Loucy (cell line): ENCODE measurements around the gene PADI4.

Experiments used
- H2AFZ ChIP-seq: fragments of 200-600 bp; sonication (generic); 2 replicates; pipeline ENCODE4 v1.6.0; 2016; ENCODE audit warnings: antibody characterized with exemption, mild to moderate bottlenecking, low read length, moderate library complexity
- H3F3A ChIP-seq: fragments of 200-600 bp; 2 replicates; pipeline ENCODE4 v1.6.0; 2016; ENCODE audit warnings: antibody characterized with exemption, low read depth, mild to moderate bottlenecking
- H3K27me3 ChIP-seq: fragments of 200-600 bp; sonication (generic); 2 replicates; pipeline ENCODE4 v1.6.1; 2014; ENCODE audit warnings: low read length, mild to moderate bottlenecking; ENCODE audit not compliant: insufficient read depth, poor library complexity, severe bottlenecking
- H3K36me3 ChIP-seq: fragments of 200-600 bp; sonication (generic); 2 replicates; pipeline ENCODE4 v1.6.1; 2016; ENCODE audit warnings: low read length; ENCODE audit not compliant: insufficient read depth
- H3K4me1 ChIP-seq: fragments of 200-600 bp; sonication (generic); 2 replicates; pipeline ENCODE4 v1.5.1; 2014; ENCODE audit warnings: low read length, mild to moderate bottlenecking; ENCODE audit not compliant: insufficient read depth, poor library complexity, severe bottlenecking
- H3K4me2 ChIP-seq: fragments of 200-600 bp; sonication (generic); 2 replicates; pipeline ENCODE4 v1.6.0; 2014; ENCODE audit warnings: antibody characterized with exemption, low read length, low read depth, mild to moderate bottlenecking; ENCODE audit not compliant: poor library complexity, severe bottlenecking
- H3K4me3 ChIP-seq: fragments of 200-600 bp; sonication (generic); 2 replicates; pipeline ENCODE4 v1.5.1; 2014; ENCODE audit warnings: low read length, mild to moderate bottlenecking, mixed read lengths; ENCODE audit not compliant: poor library complexity, severe bottlenecking
- H3K79me2 ChIP-seq: fragments of 200-600 bp; sonication (generic); 2 replicates; pipeline ENCODE4 v1.6.1; 2014; ENCODE audit warnings: low read length; ENCODE audit not compliant: insufficient read depth
- H3K9ac ChIP-seq: fragments of 200-600 bp; sonication (generic); 2 replicates; pipeline ENCODE4 v1.6.0; 2014; ENCODE audit warnings: mild to moderate bottlenecking, low read depth, low read length, moderate library complexity; ENCODE audit not compliant: poor library complexity, severe bottlenecking
- H3K9me2 ChIP-seq: fragments of 200-600 bp; sonication (generic); replicated peaks from 2 replicates; pipeline ENCODE4 v1.6.1; 2016; ENCODE audit warnings: low read depth, low read length, mixed read lengths
- H3K9me3 ChIP-seq: fragments of 200-600 bp; sonication (generic); 2 replicates; pipeline ENCODE4 v1.6.1; 2014; ENCODE audit warnings: mild to moderate bottlenecking, antibody characterized with exemption, low read length, low read depth; ENCODE audit not compliant: insufficient read depth
- H4K20me1 ChIP-seq: fragments of 200-600 bp; sonication (generic); 2 replicates; pipeline ENCODE4 v1.6.0; 2014; ENCODE audit warnings: antibody characterized with exemption, low read length, mild to moderate bottlenecking; ENCODE audit not compliant: insufficient read depth, poor library complexity, severe bottlenecking
- CTCF ChIP-seq: fragments of 200-600 bp; sonication (generic); conservative IDR thresholded peaks from 2 replicates; pipeline ENCODE4 v1.5.1; 2014; ENCODE audit warnings: mild to moderate bottlenecking, antibody characterized with exemption, low read length
- EZH2phosphoT487 ChIP-seq: fragments of 200-600 bp; IDR thresholded peaks from 2 replicates; pipeline ENCODE4 v1.6.1; 2018; ENCODE audit warnings: antibody characterized with exemption, mild to moderate bottlenecking, moderate library complexity, borderline replicate concordance

PADI4 gene

DNA sequence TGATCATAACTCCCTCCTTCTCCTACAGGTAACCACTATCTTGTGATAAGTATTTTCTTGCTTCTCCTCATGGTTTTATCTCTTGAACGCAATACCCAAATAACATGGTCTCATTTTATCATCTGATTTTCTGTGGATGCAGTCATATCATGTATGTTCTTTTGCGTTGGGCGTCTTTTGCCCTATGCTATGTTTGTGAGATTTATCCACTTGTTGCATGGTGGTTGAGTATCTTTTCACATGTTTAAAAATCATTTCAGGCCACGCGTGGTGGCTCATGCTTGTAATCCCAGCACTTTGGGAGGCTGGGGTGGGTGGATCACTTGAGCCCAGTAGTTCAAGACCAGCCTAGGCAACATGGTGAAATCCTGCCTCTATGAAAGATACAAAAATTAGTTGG is 43.5 kb upstream of the PADI4 start:
- no peak overlapping the region for H2AFZ ChIP-seq

GRCh38 chr1:17265162-17265561 is 42.8 kb upstream of the PADI4 start:
- H4K20me1 ChIP-seq, result no peaks in the 10 kb centered on the region
- H3K79me2 ChIP-seq, result no peaks in the 10 kb centered on the region
- H3K9me2 ChIP-seq, result no peaks in the 10 kb centered on the region
- no peak overlapping the region for H3K9ac ChIP-seq
- no peaks in the 10 kb centered on the region for H3K36me3 ChIP-seq
- no peaks in the 10 kb centered on the region for H3K9me3 ChIP-seq
- H2AFZ ChIP-seq, result no peak overlapping the region
- H3K4me2 ChIP-seq, result no peak overlapping the region
- no peak for TF ChIP-seq CTCF
- TF ChIP-seq EZH2phosphoT487, result no peak
- H3K4me3 ChIP-seq, result no peak overlapping the region
- no peaks in the 10 kb centered on the region for H3F3A ChIP-seq
- no peaks in the 10 kb centered on the region for H3K27me3 ChIP-seq
- no peaks in the 10 kb centered on the region for H3K4me1 ChIP-seq

More for the DNA sequence above, 43.5 kb upstream of the PADI4 start:
- Histone ChIP-seq H3F3A (no peaks in the 10 kb centered on the region), H3K4me3 (no peak overlapping the region), H3K36me3 (no peaks in the 10 kb centered on the region), H3K9me2 (no peaks in the 10 kb centered on the region), H4K20me1 (no peaks in the 10 kb centered on the region), H3K27me3 (no peaks in the 10 kb centered on the region), H3K9ac (no peak overlapping the region), H3K4me2 (no peak overlapping the region), H3K4me1 (no peaks in the 10 kb centered on the region), H3K79me2 (no peaks in the 10 kb centered on the region), H3K9me3 (no peaks in the 10 kb centered on the region)
- TF ChIP-seq CTCF (no peak), EZH2phosphoT487 (no peak)

- no peaks in the 10 kb centered on the region for H4K20me1 ChIP-seq
- H3K4me3 ChIP-seq, result no peak overlapping the region
- TF ChIP-seq EZH2phosphoT487, result no peak
- no peak for TF ChIP-seq CTCF
- H3K9me3 ChIP-seq, result no peaks in the 10 kb centered on the region
- H3F3A ChIP-seq, result no peaks in the 10 kb centered on the region
- no peaks in the 10 kb centered on the region for H3K9me2 ChIP-seq
- no peak overlapping the region for H2AFZ ChIP-seq
- no peaks in the 10 kb centered on the region for H3K4me1 ChIP-seq
- H3K36me3 ChIP-seq, result no peaks in the 10 kb centered on the region
- H3K27me3 ChIP-seq, result no peaks in the 10 kb centered on the region
- H3K79me2 ChIP-seq, result no peaks in the 10 kb centered on the region
- H3K4me2 ChIP-seq, result no peak overlapping the region
- H3K9ac ChIP-seq, result no peak overlapping the region
These were observed 42.0 kb upstream of the PADI4 start for GRCh38 chr1:17265950-17266349.
